ENCODE results near the gene HS6ST2. TPM values are rescaled to one million over a fixed set of nuclear protein-coding genes. Genes with fewer than 3 reads are reported as not detected.

The HS6ST2 gene
- total and polyA plus RNA-seq, 4 donors, result under 0.01 to 1.4 (median 0.01) TPM; not detected in 1

- 95% methylated on average over 2 of the region's 2 CpGs for WGBS
- H3K4me3 ChIP-seq (ENCODE audit: low read depth in 1 of 3, low read length in 3 of 3), result no peak overlapping the region
- H3K27me3 ChIP-seq (ENCODE audit: control insufficient read depth in 4 of 4, insufficient read depth in 4 of 4, low read length in 3 of 4), result peaks cover 0 to 5% (median 0%) of the 10 kb centered on the region in 4 donors
- H3K27ac ChIP-seq (ENCODE audit: low read depth in 1 of 2, low read length in 2 of 2), result no peak overlapping the region
- H3K4me1 ChIP-seq (ENCODE audit: control insufficient read depth in 4 of 4, insufficient read depth in 4 of 4, low read length in 3 of 4), result no peaks in the 10 kb centered on the region
- no peak for DNase-seq (ENCODE audit: low spot score)
- no peak for TF ChIP-seq REST (IDR thresholded peaks at IDR 0.05)
- TF ChIP-seq FOXA1 (IDR thresholded peaks at IDR 0.05), result no peak
- TF ChIP-seq NR2F2 (IDR thresholded peaks at IDR 0.05), result no peak
- no peak for TF ChIP-seq HNF4A (conservative IDR thresholded peaks at IDR 0.05)
- TF ChIP-seq EGR1 (IDR thresholded peaks at IDR 0.05; ENCODE audit: low read depth in 2 of 2), result no peak
- no peak for TF ChIP-seq SP1 (IDR thresholded peaks at IDR 0.05)
- no peak for TF ChIP-seq JUND (IDR thresholded peaks at IDR 0.05)
- TF ChIP-seq YY1 (IDR thresholded peaks at IDR 0.05), result no peak
- TF ChIP-seq ATF3 (IDR thresholded peaks at IDR 0.05), result no peak
- TF ChIP-seq FOXA2 (IDR thresholded peaks at IDR 0.05), result no peak
- no peak for TF ChIP-seq RXRA (IDR thresholded peaks at IDR 0.05)
- TF ChIP-seq MAX (IDR thresholded peaks at IDR 0.05), result no peak
- no peak for TF ChIP-seq CTCF (IDR thresholded peaks at IDR 0.05; ENCODE audit: low read depth, low read length, missing input control)
- no peak for TF ChIP-seq ZBTB33 (IDR thresholded peaks at IDR 0.05)
- no peak for TF ChIP-seq GABPA (IDR thresholded peaks at IDR 0.05 in 1 of 2, conservative IDR thresholded peaks at IDR 0.05 in 1 of 2)
- TF ChIP-seq RAD21 (IDR thresholded peaks at IDR 0.05), result no peak
- TF ChIP-seq HNF4G (IDR thresholded peaks at IDR 0.05), result no peak
- no peak for TF ChIP-seq TAF1 (conservative IDR thresholded peaks at IDR 0.05)
- no peak overlapping the region for H3K9ac ChIP-seq (ENCODE audit: low read depth in 1 of 2, low read length in 2 of 2)
- no peaks in the 10 kb centered on the region for H3K9me3 ChIP-seq (ENCODE audit: control insufficient read depth in 4 of 4, low read length in 3 of 4)
- H3K36me3 ChIP-seq (ENCODE audit: control insufficient read depth in 4 of 4, insufficient read depth in 3 of 4, low read depth in 1 of 4, low read length in 3 of 4), result no peaks in the 10 kb centered on the region
Measured at GRCh38 chrX:132815643-132816042, 142.8 kb downstream of the HS6ST2 start.
